Measurements from ENCODE around the gene FLRT2. TPM values are rescaled to one million over a fixed set of nuclear protein-coding genes. Genes with fewer than 3 reads are reported as not detected.

FLRT2 gene
- total and polyA plus RNA-seq, 10 of the 15 experiments (the other 5 are each of a cell fraction or from before 2014, with no cell fraction given): 0.03 to 0.13 TPM; not detected in 8

DNA sequence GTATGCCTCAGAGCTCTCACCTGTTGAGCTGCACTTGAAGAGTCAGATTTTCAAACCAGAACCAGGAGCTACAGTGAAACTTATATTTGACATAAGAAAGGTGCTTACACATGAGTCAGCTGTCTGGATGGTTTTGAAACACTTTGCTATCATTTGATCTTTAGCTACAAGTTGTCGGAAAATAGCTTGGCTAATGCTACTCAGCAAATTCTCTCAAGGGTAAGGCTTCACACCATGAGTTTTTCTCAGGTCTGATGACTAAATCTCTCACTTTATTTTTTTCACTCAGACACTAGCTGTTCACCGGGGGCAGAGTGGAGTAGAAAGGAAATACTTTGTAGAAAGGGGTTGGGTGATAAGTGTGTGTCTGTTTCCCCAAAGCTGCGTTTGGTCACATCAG is 171.8 kb downstream of the FLRT2 start (continued):
- TF ChIP-seq, protein P1, sequence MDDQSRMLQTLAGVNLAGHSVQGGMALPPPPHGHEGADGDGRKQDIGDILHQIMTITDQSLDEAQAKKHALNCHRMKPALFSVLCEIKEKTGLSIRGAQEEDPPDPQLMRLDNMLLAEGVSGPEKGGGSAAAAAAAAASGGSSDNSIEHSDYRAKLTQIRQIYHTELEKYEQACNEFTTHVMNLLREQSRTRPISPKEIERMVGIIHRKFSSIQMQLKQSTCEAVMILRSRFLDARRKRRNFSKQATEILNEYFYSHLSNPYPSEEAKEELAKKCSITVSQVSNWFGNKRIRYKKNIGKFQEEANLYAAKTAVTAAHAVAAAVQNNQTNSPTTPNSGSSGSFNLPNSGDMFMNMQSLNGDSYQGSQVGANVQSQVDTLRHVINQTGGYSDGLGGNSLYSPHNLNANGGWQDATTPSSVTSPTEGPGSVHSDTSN (IDR thresholded peaks at IDR 0.05; ENCODE audit: insufficient replicate concordance, low read depth, low read length): no peak

- BruUV-seq (replicated peaks): no TSS peak
- RAD21 ChIA-PET (ENCODE audit: unreplicated experiment): no interaction called here
- SMC1A ChIA-PET (ENCODE audit: uncharacterized antibody, unreplicated experiment): no interaction called here
- in situ Hi-C loops (cut with MboI): no loop called here
- CTCF ChIA-PET: no interaction called here
- Histone ChIP-seq H2AFZ (ENCODE audit: control insufficient read depth, low read depth, low read length) (no peak overlapping the region), H3K79me2 (ENCODE audit: control insufficient read depth, insufficient read depth, low read length) (no peaks in the 10 kb centered on the region), H3K4me3 (no peak overlapping the region), H3K36me3 (ENCODE audit: control insufficient read depth in 2 of 2, insufficient read depth in 2 of 2, low read length in 1 of 2) (no peaks in the 10 kb centered on the region), H4K20me1 (ENCODE audit: control insufficient read depth, insufficient read depth) (no peaks in the 10 kb centered on the region), H3K9me3 (replicated peaks; ENCODE audit: control insufficient read depth, insufficient read depth, low read length) (no peaks in the 10 kb centered on the region; the same call in 2 of the 3 replicates), H3K27ac (ENCODE audit: control insufficient read depth, insufficient read depth) (no peak overlapping the region), H3K4me1 (ENCODE audit: control insufficient read depth, insufficient read depth, low read length) (no peaks in the 10 kb centered on the region), H3K4me2 (ENCODE audit: control insufficient read depth, insufficient read depth) (no peak overlapping the region), H3K9ac (ENCODE audit: control insufficient read depth, insufficient read depth, low read length) (no peak overlapping the region), H3K27me3 (replicated peaks in 1 of 2; ENCODE audit: control insufficient read depth in 2 of 2, insufficient read depth in 2 of 2, low read length in 1 of 2) (no peaks in the 10 kb centered on the region)
- POLR2A ChIA-PET: no interaction called here
- DNase-seq (ENCODE audit: low read depth, low spot score) (no peak), ATAC-seq (no peak), FAIRE-seq (no peak)
- TF ChIP-seq ETV6 (conservative IDR thresholded peaks at IDR 0.05 in 1 of 2, IDR thresholded peaks at IDR 0.05 in 1 of 2; ENCODE audit: borderline replicate concordance in 1 of 2, low read depth in 1 of 2): no peak
- TF ChIP-seq SREBF1 (IDR thresholded peaks at IDR 0.05; ENCODE audit: low read length): no peak
- no peak for TF ChIP-seq ESRRA (IDR thresholded peaks at IDR 0.05; ENCODE audit: low read length)
- no peak for TF ChIP-seq NR2C2 (IDR thresholded peaks at IDR 0.05; ENCODE audit: borderline replicate concordance, control insufficient read depth, insufficient read length, low read depth)
- TF ChIP-seq MTA2 (IDR thresholded peaks at IDR 0.05; ENCODE audit: low read depth): no peak
- TF ChIP-seq YBX1 (IDR thresholded peaks at IDR 0.05): no peak
- no peak for TF ChIP-seq USF2 (IDR thresholded peaks at IDR 0.05; ENCODE audit: borderline replicate concordance, low read depth, low read length)
- TF ChIP-seq YY1 (IDR thresholded peaks at IDR 0.05; ENCODE audit: low read depth, low read length): no peak
- TF ChIP-seq RELA (IDR thresholded peaks at IDR 0.05; ENCODE audit: borderline replicate concordance, partially characterized antibody): no peak
- TF ChIP-seq SMARCA5 (IDR thresholded peaks at IDR 0.05): no peak
- TF ChIP-seq NFYA (IDR thresholded peaks at IDR 0.05; ENCODE audit: borderline replicate concordance, low read depth, low read length): no peak
- TF ChIP-seq BCL3 (IDR thresholded peaks at IDR 0.05; ENCODE audit: borderline replicate concordance, insufficient read depth, low read depth, low read length, poor library complexity, severe bottlenecking): no peak
- WGBS (ENCODE audit: insufficient coverage, insufficient replicate concordance, low lambda C conversion rate, missing lambda C conversion rate): 5% methylated on average over 1 of the region's 1 CpG
- intact Hi-C loops (cut with micrococcal nuclease; ENCODE audit: unreplicated experiment): no loop called here
Observed at GRCh38 chr14:85702191-85702590, 172.2 kb downstream of the FLRT2 start.

All from GM12878 (cell line).